ENCODE data around the gene ERGIC3.
"Not testable (repeated sequence)": the region's sequence is repeated elsewhere in the genome, so short reads cannot be mapped to it uniquely, and the experiment has no call there.

The ERGIC3 gene

GRCh38 chr20:35518955-35519354 is 22.9 kb upstream of the ERGIC3 start:
- no peak for DNase-seq (ENCODE audit: low read depth in 3 of 3)

- peak in 1 of 3 experiments; percentile 24 for DNase-seq (ENCODE audit: low read depth in 3 of 3)
Observed at GRCh38 chr20:35523298-35523888, 18.5 kb upstream of the ERGIC3 start.

GRCh38 chr20:35525639-35526038 is 16.2 kb upstream of the ERGIC3 start:
- no peak for DNase-seq (ENCODE audit: low read depth in 3 of 3)

- no peak for DNase-seq (ENCODE audit: low read depth in 3 of 3)
Observed at GRCh38 chr20:35527122-35527769, 14.6 kb upstream of the ERGIC3 start.

GRCh38 chr20:35529552-35529951 is 12.3 kb upstream of the ERGIC3 start, which contains the start of gene C20orf173:
C20orf173 (minus strand) TSS chr20:35529652; CDS start chr20:35529373, 279 bp downstream.
- no peak for DNase-seq (ENCODE audit: low read depth in 3 of 3)

- DNase-seq (ENCODE audit: low read depth in 3 of 3) = peak in 1 of 3 experiments; percentile 9
Observed at GRCh38 chr20:35539756-35540212, 2.1 kb upstream of the ERGIC3 start.

GRCh38 chr20:35541118-35541782 is 628 bp upstream of the ERGIC3 start:
- no peak for DNase-seq (ENCODE audit: low read depth in 3 of 3)

GRCh38 chr20:35542990-35543389 is 1.1 kb downstream of the ERGIC3 start:
- no peak for DNase-seq (ENCODE audit: low read depth in 3 of 3)

GRCh38 chr20:35544436-35544835 is 2.6 kb downstream of the ERGIC3 start:
- DNase-seq (ENCODE audit: low read depth in 3 of 3) = no peak

- not testable (repeated sequence) for DNase-seq (ENCODE audit: low read depth in 3 of 3)
Observed at GRCh38 chr20:35544941-35545340, 3.1 kb downstream of the ERGIC3 start.

- no peak for DNase-seq (ENCODE audit: low read depth in 3 of 3)
Observed at GRCh38 chr20:35546127-35546526, 4.2 kb downstream of the ERGIC3 start.

GRCh38 chr20:35547329-35547728 is 5.5 kb downstream of the ERGIC3 start:
- no peak for DNase-seq (ENCODE audit: low read depth in 3 of 3)

- no peak for DNase-seq (ENCODE audit: low read depth in 3 of 3)
Observed at GRCh38 chr20:35551503-35551902, 9.6 kb downstream of the ERGIC3 start.

- DNase-seq (ENCODE audit: low read depth in 3 of 3) = no peak
Observed at GRCh38 chr20:35552914-35553313, 11.0 kb downstream of the ERGIC3 start.

GRCh38 chr20:35555461-35555860 is 13.6 kb downstream of the ERGIC3 start:
- not testable (repeated sequence) for DNase-seq (ENCODE audit: low read depth in 3 of 3)

GRCh38 chr20:35555951-35556645 is 14.2 kb downstream of the ERGIC3 start:
- DNase-seq (ENCODE audit: low read depth in 3 of 3) = no peak

- DNase-seq (ENCODE audit: low read depth in 3 of 3) = no peak
Observed at GRCh38 chr20:35556871-35557270, 15.0 kb downstream of the ERGIC3 start.

- no peak for DNase-seq (ENCODE audit: low read depth in 3 of 3)
Observed at GRCh38 chr20:35558451-35558850, 16.6 kb downstream of the ERGIC3 start.

- DNase-seq (ENCODE audit: low read depth in 3 of 3) = no peak
Observed at GRCh38 chr20:35559042-35559693, 17.3 kb downstream of the ERGIC3 start.

- no peak for DNase-seq (ENCODE audit: low read depth in 3 of 3)
Observed at GRCh38 chr20:35560105-35560511, 18.2 kb downstream of the ERGIC3 start.

- DNase-seq (ENCODE audit: low read depth in 3 of 3) = no peak
Observed at GRCh38 chr20:35560541-35560940, 18.7 kb downstream of the ERGIC3 start.

GRCh38 chr20:35561268-35561667 is 19.4 kb downstream of the ERGIC3 start:
- peak in 1 of 3 experiments; percentile 5 for DNase-seq (ENCODE audit: low read depth in 3 of 3)

Data from stimulated activated CD4-positive, alpha-beta T cell treated with anti-CD3 and anti-CD28 coated beads, TNF-alpha, amount 100 ng/mL, for 24 hours (primary cell).